RKO (cell line): ENCODE measurements around the gene NDUFB4.
"Not testable (repeated sequence)": the region's sequence is repeated elsewhere in the genome, so short reads cannot be mapped to it uniquely, and the experiment has no call there.

Experiments
- DNase-seq: peaks from one replicate; pipeline ENCODE4 v3.0.0-alpha.2; 2016; ENCODE audit warnings: low spot score

NDUFB4 gene

DNA sequence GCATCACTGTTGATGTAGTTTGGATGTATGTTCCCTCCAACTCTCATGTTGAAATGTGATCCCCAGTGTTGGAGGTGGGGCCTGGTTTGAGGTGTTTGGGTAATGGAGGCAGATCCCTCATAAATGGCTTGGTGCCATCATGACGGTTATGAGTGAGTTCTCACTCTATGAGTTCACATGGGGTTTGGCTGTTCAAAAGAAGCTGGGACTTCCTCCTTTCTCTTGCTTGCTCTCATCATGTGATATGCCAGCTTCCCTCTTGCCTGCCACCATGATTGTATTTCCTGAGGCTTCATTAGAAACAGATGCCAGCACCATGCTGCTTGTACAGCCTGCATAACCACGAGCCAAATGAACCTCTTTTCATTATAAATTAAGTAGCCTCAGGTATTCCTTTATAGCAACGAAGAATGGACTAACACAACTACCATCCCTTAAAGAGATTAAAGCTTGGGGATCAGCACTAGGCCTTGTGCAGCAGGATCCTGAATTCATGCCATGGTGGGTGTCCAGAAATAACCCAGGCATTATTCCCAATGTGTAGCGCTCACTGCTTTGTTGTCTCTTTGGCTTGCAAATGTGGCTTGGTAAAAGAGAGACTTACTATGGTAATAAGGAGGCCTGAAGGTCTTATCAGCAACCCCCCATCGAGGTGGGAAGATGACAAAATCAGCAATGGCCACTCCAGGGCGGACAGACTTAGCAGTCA, 41.9 kb downstream of the NDUFB4 start:
- DNase-seq: no peak

DNA sequence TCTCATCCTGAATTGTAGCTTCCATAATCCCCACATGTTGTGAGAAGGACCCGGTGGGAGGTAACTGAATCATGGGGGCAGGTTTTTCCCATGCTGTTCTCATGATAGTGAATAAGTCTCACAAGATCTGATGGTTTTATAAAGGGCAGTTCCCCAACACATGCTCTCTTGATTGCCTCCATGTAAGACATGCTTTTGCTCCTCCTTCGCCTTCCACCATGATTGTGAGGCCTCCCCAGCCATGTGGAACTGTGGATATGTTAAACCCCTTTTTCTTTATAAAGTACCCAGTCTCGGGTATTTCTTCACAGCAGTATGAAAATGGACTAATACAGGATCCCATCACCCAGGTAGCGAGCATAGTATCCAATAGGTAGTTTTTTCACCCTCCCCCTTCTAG, 42.7 kb downstream of the NDUFB4 start:
- DNase-seq: not testable (repeated sequence)

DNA sequence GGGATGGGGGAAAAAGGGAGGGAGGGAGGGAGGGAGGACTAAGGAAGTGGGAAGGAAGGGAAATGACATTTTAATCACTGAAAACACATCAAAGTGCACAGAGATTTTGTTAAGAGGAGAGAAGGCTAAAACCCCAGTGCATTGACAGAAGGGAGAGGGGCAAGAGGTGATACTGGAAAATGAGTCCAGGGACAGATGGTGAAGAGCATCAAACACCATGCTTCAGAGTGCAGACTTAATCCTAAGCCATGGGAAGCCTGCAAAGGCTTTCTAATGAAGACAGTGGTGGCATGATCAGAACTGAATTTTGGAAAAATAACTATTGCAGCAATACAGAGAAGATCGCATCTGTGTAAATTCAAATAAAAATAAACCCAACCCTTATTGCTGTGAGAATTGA, 44.1 kb downstream of the NDUFB4 start:
- no peak for DNase-seq

DNA sequence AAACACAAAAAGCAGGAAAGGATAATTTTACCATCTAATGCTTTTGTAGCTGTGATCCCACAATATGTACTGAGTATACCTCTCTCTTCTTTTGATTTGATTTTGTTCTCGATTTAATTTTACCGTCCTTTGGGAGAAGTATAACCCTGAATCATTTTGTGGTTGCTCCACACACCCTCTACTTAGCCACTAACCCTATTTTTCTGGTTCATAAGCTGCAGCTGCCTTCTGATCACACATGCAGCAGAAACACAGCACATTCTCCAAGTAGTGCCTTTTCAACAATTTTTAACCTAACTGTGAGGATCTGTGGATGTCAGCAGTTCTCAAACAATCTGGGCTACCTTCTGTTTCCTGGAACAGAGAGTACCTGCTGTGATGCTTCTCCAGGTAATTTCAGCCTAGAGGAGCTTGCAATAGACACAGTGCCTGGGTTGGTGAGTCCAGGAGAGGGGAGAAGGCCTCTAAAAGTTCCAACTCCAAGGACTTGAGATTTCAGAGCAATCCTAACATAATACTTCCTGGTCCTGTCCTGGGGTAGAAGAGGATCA, 45.6 kb downstream of the NDUFB4 start:
- no peak for DNase-seq

DNA sequence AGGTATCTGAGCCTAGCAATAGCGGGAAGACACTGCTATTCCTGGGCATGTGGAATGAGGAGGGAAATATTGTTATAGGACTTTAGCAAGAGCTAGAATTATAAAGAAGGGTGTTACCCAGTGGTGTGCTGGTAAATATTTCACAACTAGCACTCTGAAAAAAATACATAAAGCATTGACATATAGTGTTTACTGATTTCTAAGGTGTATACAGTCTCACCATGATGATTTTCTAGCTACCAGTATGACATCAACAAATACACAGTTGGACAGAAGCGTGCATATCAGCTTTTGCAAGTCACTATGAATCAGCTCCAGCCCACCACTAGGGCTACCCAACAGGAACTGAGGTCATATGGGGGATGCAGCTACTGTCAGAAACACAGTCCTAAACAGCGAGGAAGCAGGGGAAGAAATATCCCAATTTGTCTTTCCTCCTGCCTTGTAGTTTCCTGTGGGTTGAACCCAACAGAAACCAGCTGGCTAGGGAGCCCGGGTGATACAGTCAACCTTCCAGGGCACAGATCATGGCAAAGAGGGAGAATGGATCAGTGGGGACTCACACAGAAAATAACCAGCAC, 46.3 kb downstream of the NDUFB4 start:
- DNase-seq: peak; percentile 58

DNA sequence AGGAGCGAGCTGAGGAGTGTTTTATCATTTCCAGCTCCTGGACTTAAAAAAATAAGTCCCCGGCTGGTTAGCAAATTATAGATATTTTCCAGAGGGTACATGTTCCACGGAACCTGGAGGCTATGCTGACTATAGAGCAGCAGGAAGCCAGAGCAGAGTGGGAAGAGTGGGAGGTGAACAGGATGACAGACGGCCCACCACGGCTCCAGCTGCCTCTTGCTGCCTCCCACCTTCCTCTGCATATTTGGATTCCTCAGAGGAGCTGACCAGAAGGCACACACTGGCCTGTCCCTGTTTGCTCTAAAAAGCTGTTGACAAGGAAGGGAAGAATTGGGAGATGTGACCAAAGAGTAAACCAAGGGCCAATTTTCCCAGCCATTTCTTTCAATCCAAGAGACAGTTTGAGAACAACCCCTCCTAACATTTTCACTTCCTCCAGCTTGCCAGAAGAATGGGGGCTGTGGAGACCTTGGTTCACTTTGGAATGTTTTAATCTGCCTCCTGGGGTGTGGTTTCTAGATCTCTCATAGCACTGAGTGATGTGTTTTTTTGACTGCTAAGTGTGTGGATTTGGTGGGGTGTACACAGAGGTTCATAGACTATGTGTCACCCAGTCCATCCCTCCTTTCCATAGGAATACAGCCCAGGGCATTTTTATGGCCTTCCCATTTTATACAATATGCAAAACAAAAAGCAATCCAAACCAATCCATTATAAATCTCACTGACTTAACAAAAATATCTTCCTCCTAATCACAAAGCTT, 49.1 kb downstream of the NDUFB4 start:
- DNase-seq: no peak

DNA sequence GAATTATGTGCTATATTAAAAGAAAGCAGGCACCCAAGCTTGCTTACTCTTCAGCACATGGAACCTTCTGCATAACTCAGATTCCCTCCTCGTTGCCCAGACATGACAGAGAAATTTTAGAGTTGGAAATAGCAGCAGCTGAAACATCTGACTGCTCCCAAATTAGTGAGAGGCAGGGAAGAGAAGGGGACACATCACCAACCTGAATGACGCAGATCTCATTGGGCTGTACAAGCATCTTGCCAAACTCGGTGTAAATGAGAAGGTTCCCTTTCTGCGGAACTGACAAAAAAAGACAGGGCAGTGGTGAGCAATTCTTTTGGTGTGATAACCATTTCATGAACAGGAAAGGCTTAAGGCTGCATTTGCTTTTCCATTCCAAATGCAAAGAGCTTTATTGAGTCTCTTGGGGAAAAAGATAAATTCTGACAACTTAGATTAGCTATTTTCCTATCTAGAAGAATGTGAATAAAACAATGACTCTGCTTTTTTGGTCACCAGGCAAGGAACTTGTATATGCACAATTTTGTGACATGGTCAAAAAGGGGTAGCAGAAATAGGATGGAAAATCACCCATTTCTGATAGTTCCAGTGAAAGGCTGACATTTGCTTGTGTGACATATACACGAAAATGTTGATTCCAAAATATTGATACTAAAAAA, 50.8 kb downstream of the NDUFB4 start:
- no peak for DNase-seq

DNA sequence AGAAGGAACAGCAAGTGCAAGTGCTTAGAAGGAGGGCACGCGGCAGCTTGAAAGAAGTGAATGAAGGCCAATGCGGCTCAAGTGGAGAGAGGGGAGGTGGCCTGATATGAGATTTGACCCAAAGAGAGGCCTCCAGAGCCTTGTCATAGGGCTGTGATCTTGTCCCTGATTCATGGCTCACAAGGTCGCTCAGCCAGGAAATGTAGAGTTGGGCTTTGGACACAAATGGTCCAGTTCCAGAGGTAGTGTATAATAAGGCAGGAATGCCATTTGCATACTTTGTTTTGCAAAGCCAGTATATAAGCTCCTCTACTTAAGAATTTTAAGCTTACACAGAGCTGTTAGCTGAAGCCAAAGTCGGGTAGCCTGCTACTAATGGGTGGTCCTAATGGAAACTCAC, 52.2 kb downstream of the NDUFB4 start:
- DNase-seq: no peak

DNA sequence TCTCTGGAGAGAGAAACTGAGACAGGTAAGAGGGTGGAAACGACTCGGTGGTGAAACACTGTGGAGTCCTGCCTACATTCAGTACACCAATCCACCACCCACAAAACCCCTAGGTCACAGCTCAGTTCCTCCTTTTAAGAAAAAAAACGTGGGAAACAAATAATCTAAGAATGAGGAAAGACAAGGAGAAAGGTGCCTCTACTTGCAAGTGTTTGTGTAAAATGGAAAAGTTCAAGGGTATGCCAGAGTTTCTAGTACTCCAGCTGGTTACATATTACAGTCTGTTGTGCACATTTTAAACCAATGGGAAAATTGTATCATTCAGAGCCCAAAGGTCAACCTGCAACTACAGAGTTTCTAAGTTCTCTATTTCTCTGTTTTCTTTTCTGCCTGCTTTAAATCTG, 53.7 kb downstream of the NDUFB4 start:
- no peak for DNase-seq

DNA sequence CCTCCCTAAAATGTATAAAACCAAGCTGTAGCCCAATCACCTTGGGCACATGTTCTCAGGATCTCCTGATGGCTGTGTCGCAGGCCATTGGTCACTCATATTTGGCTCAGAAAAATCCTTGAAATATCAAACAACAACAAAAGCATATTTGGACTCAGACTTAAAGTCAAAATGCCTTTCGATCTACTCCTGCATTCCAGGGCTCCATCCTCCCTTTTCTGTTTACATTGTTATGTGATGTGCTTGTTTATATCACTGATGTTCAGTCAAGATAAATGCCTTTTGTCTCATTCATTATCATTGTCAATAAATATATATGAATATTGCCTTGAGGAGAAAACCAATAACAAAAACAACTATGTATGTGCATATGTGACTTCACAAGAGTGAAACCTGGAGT, 54.2 kb downstream of the NDUFB4 start:
- no peak for DNase-seq
